Stimulated activated CD4-positive, alpha-beta T cell treated with anti-CD3 and anti-CD28 coated beads, TNF-alpha, amount 100 ng/mL, for 4 hours (primary cell): ENCODE measurements around the gene MAP2K5.

Experiments
- DNase-seq, 3 experiments: peaks; one replicate each; pipeline ENCODE4 v3.0.0-alpha.2; 2020; ENCODE audit warnings: low read depth in 3 of 3

The MAP2K5 gene

DNA sequence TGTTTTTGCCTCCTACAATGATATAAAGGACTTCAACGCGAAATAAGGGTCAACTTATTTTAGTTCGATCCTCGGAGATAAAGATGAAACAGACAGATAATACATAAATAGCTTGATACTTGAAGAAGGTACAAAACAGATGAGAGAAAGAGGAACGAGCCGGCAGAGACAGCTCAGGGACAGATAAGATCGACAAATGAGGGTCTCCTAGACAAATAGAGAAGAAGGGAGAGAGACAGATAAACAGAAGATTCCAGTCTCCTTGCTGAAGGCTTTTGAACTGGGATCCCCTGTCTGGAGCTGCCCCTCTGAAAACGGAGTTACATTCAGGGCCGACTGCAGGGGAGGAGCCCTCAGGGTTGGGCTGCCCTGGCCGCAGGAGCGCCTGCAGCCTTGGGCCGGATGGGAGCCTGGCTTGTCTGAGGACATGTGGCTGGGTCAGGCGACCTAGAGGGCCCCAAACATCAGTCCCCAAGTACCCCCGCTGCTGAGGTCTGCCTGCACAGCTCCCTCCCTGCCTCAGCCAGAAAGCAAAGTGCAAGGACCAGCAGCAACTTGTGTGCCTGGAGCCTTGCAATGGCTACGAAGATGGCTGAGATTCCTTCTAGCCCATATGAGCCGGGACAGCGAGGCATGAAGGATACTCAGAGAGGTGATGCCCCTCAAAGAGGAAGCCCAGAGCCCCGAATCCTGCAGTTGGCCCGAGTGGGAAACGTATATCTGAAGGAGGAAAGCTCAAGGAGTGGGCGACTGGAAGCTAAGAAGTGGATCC lies 281.9 kb downstream of the MAP2K5 start:
- no peak for DNase-seq

DNA sequence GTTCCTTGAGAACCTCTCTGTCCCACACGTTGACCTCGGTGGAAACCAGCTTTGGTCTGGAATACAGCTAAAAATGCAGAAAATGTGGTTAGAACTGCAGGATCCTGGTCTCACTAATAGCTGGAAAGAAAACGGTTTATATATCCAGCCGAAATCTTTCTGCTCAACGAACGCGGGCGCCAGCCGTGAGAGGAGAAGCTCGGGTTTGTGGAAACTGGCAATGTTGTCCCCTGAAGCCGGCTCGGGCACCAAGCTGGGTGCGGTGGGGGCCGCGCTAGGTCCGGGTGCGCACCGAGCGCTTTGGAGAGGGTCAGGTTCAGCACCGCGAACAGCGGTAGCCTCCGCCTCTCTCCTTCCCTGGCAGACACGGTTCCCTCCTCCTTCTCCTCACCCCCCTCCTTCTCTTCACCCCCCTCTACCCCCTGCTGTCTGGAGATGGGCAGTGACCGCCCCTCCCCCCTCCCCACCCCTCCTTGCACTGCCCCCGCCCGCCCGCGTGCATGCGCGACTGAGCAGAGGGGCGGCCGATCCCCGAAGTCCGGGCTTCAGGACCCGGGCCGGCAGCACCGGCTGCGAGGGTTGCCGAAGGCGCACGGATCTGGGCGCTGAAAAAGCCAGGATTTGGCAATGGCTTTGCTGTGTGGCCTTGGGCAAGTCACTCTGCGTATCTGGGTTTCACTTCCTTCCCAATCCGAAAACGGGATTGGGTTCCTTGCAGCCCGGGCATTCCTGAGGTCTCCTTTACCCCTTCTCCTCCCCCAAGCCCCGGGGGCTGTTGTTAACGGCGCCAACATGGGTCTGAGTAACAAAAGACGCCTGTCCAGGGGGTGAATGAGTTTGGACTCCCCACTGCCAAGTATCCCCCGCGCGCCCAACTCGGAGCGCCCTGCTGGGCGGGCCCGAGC lies 282.7 kb downstream of the MAP2K5 start, which contains the start of gene SKOR1:
Gene SKOR1, plus strand, starts transcription at position 534 of the 905 bp plus-strand sequence. Its CDS starts 94 bp downstream, at position 628.
- DNase-seq, result no peak

GRCh38 chr15:67825881-67826716 lies 283.6 kb downstream of the MAP2K5 start:
- no peak for DNase-seq

- no peak for DNase-seq
Measured at GRCh38 chr15:67826717-67827561, 284.4 kb downstream of the MAP2K5 start.

GRCh38 chr15:67827562-67828277 lies 285.2 kb downstream of the MAP2K5 start:
- DNase-seq, result no peak

DNA sequence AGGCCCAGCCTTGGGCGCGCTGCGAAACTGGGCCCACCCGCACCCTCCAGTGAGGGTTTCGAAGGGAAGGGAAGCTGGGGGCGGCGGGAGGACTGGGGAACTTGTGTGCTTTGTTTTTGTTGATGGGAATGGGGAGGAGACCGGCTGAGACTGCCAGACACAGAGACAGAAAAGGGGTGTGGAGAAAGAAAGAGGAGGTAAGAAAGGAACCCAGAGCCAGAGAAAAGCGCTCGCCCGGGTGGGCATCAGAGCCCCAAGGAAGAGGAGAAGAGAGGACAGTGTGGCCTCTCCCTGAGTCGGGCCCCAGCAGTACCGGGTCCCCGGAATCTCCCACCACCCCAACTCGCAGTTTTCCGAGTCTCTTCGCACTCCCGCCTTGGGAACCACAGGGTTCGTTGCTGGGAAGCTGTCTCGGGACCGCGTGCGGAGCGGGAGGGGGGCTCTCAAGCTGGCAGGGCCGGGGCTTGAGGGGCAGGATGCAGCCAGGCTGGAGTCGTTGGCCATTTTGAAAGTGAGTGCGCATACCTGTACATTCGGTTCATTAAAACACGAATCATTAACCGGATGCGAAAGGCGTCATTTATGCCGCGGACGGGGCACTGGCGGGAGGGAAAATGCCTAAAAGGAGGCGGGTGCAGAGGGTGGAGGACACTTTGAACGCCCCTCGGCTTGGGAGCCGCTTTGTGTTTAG lies 285.9 kb downstream of the MAP2K5 start:
- DNase-seq, result no peak

GRCh38 chr15:67828969-67829646 lies 286.6 kb downstream of the MAP2K5 start:
- no peak for DNase-seq

DNA sequence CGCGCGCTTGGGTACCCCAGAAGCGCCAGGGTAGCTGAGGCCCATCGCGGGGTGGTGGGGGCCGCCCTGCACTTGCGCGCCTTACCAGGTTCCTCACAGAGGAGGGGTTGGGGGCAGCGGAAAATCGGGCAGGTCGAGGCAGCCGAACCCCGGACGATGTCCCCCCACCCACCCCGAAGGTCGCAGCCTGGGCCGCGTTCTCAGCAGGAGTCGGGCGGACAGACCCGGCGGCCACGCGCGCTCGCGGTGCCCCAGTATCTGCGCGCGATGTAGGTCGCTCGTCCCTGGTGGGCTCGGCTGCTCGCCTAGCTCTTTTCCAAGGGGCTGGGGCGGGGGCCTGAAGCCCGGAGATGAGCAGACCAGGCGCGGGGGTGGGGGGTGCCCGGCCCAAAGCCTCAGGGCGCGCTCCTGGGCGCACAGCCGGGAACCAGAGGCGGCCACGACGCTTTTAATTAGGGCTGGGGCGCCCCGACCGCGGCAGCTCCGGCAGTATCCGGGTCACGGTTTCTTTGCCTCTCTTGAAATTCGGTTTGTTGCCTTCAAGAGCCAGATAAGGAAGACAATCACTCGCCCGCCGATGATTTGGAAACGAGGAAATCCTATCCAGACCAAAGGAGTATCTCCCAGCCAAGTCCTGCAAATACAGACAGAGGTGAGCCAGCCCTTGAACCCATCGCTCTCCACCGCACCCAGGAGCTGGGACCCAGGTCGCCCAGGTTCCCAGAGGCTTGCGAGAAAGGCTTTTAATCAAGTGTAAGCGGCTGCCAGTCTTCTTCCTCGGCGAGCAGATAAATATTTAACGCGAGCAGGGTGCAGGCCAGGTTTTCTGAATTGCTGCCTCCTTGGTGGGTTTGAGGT lies 287.4 kb downstream of the MAP2K5 start:
- DNase-seq, result no peak

DNA sequence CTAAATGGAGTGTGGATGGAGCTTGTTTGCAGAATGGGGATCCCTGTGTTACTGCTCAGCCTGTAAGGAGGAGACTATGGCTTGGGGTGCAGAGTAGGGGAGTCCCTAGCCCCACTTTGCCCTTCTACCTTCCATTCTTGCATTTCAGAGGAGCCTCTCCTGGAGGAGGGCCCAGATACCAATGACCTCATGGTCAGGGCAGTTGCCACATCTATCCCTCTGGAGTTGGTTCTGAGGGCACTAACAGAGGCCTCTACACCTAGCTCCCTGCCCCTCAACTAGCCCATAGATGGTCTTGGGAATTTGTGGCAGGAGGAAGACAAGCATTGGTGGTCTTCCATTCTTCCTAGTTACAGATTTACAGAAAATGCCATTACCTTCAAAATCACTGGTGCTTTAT lies 288.9 kb downstream of the MAP2K5 start:
- DNase-seq, result no peak

- no peak for DNase-seq
Measured at GRCh38 chr15:67832031-67832551, 289.6 kb downstream of the MAP2K5 start.

DNA sequence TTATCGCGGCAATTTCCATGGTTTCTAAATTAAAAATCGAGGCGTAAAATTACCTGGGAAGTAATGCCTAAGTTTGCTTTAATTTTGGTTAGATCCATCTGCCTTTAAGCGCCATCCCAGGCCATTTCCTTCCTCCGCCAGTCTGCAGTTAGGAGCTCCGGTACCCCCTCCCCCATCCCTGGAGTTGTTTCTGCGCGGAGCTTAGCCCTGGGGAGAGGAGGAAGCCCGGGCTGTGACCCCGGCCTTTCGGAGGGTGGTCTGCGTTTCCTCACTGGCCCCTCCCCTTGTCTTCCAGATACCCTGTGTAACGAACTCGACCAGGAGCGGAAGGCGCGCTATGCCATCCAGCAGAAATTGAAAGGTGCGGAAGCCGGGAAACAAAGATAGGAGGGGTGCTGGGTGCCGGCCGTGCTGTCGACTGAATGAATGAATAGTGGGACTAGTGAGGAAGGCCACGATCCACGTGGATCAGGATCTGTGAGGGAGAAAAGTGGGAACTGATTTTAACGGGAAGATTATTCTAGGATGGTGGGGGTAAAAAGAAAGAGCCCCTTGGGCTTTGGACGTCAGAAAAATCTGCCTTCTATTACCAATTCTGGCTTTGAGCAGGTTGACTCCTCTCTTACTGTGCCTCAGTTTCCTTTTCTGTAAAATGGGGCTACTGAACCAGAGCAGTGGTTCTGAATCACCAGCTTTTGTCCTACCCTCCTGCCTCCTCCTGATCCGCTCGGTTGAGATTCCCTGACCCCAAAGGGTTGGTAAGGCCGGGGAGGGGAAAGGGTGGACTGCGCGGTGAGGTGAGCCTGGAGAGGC lies 290.6 kb downstream of the MAP2K5 start:
- no peak for DNase-seq

- no peak for DNase-seq
Measured at GRCh38 chr15:67833710-67834511, 291.4 kb downstream of the MAP2K5 start.

DNA sequence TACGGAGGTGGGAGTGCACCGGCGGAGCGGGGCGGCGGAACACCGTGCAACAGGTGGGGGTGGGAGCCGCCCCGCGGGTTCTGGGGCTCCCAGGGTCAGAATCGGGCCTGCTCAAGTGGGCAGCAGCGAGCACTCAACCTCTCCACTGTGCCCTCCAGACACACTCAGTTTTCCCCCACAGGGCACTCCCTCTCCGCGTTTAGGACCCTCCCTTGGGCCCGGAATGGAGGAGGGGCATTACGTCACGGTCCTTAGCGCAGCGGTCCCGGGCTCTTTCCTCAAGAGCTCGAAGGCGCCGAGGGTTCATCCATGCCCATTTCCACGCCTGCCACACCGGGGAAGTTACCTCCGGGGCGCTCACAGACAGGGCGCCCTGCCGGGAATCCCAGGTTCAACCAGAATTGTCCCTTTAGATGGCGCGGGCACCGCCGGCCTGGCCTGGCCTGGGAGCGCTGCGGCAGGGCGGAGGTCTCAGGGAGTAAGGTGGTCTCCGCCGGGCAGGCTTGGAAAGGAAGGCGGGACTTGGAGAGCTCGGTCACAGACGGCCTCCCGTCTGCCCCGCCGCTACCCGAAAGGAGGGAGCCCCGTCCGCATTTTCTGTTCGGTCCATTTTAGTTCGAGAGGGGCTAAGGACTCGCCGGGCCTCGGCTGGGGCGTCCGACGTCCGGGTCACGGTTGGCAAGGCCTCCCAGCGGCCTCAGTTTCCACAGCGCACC lies 292.2 kb downstream of the MAP2K5 start:
- no peak for DNase-seq

GRCh38 chr15:67835297-67836133 lies 293.0 kb downstream of the MAP2K5 start:
- DNase-seq, result no peak

GRCh38 chr15:67836134-67836455 lies 293.6 kb downstream of the MAP2K5 start:
- no peak for DNase-seq
